HG02571 (cell line): ENCODE results near the gene ACSF3.
"Not testable (repeated sequence)": the region's sequence is repeated elsewhere in the genome, so short reads cannot be mapped to it uniquely, and the experiment has no call there.

ENCODE experiments used
- ATAC-seq: cut with Tn5 transposase; IDR thresholded peaks from one replicate; pipeline ENCODE4 v1.9.1; 2021; ENCODE audit warnings: mild to moderate bottlenecking, moderate library complexity; ENCODE audit not compliant: unreplicated experiment

ACSF3 gene

DNA sequence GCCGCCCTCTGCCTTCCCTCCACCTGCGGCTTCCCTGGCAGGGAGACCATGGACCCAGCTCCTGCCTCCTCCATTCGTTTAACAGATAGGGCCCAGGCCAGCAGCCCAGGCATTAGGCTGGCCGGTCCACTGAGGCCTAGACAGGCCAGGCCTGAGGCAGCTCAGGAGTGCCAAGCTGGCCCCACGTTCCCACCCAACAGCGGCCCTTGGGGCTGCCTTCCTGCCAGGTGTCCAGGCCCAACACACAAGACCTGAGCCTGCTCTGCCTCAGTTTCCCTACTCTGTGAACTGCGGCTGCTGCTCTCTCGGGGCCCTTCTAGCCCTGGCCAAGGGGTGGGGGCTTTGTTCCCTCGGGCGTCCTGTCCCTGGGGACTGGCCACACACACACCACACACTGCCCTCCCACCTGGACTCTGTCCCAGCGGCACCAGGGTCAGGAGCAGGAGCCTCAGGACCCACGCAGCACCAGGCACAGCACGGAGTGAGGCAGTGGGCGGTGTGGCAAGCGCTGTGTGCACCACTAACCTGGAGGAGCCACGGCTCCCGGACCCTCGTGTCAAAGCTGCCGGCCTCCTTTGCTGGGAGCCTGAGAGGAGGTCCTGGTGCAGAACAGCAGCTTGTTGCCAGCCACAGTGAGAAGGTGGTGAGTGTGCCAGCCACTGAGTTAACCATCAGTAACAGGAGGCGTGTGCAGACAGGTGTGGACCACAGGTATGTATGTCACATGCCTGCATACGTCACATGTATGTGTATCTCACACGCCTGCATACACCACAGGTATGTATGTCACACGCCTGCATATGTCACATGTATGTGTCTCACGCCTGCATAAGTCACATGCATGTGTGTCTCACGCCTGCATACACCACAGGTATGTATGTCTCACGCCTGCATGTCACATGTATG, 63.3 kb downstream of the ACSF3 start:
- no peak for ATAC-seq

DNA sequence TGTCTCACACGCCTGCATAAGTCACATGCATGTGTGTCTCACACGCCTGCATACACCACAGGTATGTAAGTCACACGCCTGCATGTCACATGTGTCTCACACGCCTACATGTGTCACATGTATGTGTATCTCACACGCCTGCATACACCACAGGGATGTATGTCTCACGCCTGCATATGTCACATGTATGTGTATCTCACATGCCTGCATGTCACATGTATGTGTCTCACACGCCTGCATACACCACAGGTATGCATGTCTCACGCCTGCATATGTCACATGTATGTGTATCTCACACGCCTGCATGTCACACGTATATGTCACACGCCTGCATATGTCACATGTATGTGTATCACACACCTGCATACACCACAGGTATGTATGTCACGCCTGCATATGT, 64.1 kb downstream of the ACSF3 start:
- no peak for ATAC-seq

DNA sequence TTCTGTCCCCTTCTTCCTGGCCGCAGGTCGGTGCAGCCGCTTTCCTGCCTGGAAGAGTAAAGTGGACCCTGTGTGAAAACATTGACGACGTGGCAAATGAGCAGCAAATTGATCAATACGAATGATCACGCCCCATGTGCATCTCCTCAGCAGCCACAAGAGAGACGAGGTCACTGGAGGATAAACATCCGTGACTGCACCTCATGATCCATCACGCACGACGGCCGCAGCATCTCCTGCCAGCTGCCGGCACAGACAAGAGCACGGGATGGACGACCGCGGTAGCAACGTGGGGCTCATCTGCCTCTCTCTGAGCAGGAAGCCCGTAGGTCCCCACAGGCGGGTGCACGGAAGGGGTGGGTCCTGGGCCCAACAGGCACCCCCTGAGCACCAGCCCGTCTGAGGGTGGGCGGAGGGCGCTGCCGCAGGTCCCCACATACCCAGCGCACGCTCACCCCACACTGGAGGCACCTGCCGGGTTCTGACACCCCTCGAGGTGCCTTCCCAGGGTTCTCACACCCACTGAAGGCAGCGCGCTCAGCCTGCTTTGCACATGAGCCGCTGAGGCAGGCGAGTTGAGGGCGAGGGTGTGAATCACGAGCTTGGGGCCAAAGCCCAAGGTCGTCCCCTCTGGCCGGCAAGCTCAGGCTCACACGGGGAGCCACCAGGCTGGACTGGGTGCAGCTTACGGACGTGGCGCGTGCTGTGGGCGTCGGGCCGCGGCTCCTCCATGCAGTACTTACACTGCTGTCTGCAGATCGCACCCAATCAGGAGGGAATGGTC, 65.6 kb downstream of the ACSF3 start:
- ATAC-seq: no peak

DNA sequence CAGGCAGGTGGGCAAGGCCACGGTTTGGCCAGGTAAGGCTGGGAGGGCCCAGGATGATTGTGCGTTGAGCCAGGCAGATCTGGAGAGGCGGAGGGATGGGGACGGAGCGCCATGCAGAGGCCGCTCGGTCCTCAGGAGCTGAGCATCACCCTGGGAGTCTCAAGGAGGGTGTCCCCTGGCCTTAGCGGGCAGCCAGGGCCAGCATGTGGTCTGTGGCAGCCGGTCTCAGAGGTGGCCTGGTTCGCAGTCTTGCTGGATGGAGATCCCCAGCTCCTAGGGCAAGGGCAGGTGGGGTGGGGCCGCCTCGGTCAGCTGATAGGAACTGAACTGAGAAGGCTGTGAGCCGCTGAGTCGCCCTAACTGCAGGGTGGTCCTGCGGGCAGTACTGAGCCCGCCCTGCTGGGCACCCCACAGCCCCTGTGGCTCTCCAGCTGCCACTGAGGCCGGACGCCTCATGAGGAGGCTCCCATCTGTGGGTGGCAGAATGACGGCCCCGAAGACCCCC, 66.2 kb downstream of the ACSF3 start:
- ATAC-seq: no peak

DNA sequence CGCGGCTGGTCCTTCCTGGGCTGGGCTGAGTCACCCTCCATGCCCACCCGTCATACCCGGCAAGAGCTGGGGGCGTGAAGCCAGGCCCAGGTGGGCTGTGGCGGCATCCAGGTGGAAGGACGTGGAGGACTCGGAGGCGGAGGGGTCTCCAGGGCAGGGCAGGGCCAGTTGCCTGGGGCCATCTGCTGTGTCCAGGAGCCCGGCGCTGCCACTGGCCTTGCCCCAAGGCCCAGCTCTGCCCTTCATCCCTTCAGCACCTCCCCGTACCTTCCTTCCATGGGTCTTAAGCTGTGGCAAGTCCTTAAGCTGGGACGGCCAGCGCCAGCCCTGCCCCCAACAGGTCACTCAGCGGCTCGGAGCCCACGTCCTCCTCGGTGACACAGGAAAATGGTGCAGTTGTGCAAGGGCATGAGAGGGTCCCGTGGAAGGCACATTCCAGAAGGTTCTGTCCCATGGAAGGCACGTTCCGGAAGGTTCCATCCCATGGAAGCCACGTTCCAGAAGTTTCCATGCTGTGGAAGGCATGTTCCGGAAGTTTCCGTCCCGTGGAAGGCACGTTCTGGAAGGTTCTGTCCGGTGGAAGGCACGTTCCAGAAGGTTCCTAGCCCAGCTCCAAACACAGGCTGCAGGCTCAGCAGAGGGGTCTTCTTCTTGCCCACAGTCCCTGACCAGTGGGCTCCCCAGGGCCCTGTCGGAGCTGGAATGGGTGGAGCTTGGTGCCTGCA, 67.5 kb downstream of the ACSF3 start:
- ATAC-seq: no peak

DNA sequence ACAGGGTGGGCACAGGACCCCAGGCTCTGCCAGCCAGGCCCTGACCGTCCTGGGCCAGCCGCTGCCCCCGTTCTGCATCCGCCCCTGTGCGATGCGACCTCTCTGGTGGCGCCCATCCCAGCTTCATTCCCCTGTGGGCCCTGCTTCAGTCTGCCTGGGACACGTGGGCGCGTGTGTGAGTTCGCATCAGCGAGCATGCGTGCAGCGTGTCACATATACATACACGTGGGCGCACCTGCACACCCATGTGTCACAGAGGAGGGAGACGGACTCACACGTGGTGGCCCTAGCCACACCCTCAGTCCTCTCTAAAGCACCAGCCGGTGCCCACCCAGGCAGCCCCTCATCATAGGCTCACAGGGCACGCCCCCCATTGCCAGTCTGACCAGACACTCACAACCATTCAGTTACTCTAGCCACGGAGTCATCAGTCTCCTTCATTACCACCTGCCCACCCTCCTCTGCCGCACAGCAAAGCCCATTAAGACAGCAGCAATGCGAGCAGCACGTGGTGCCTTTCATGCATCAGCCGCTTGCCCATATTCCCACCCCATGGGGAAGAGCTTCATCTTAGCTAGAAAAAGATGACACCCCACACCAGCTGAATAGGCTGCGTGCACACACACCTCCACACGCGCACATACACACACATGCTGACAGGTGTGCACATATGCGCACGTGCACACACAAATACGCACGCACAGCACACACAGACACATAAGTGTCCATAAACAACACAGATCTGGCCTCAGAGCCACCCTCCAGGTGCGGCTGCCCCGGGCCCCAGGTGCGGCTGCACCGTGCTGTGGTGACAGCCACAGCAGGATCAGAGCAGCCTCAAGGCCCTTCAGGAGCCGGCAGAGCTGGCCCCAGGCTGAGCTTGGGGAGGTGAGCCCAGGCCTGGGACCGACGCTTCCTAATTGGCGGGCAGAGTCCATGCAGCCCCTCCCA, 68.4 kb downstream of the ACSF3 start:
- no peak for ATAC-seq

DNA sequence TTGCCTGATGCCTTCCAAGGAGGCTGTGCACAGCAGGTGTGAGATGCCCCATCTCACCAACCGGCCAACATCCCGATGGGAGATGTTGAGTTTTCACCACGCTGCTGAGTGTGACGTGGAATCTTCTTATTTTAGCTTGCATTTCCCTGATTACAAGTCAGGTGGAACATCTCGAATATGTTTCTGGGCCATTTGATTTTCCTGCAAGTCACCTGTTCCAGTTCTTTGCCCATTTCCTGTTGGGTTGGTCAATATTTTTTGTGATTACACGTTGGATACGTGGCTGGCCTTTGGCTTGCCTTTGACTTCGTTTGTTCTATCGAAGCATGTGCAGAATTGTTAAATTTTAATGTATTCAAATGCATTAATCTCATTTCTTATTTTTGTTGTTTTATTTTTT, 69.6 kb downstream of the ACSF3 start:
- ATAC-seq: no peak

DNA sequence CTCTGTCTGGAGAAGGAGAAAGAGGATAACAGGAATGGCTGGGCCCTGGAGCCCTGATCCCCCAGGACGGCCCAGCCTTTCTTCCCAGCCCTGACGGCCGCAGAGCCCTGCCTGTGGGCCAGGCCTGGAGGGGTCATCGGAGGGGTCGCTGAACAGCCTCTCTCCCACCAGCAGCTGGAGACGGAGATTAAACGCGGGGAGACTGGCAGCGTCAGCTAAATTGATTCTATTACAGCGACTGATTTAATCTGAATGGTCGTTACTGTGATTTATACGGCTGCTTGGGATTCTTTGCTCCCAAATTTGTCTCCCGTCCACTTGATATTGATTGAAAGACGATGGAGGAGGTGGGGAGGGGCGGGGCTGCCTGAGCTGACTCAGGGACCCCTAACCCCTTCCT, 70.8 kb downstream of the ACSF3 start:
- no peak for ATAC-seq

DNA sequence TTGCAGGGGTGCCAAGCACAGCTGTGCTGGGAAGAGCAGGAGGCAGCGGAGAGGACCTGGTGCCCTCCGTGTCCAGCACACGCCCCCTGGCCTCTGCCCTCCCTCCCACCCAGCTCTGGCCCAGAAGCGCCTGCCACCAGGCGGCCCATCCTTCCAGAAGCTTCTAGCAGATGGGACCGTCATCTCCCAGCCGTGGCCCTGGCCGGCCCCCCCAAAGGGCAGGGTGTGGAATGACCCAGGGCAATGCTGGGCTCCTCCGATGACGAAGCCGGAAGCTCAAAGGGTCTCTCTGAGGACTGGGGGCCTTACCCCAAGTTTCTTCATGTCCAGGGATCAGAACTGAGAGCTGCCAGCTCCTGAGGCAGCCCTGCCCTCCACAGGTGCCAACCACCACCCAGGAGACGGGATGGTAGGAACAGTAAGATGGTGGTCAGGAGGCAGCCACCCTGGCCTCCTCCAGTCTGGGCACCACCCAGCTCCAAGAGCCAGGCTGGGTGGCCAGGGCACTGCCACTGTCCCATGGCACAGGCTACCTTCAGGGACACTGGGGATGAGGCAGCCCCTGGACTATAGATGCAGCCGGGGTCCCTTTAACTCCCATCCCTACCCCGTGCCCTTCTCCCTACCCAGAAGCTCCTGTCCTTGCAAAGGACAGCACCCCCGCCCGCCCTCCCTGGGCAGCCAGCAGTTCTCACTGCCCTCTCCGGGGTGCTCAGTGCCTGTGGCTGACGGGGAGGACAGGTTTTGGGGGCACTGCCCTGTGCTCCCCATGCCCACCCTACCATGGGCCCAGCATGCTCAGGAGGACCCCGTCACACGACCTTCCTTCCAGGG, 71.4 kb downstream of the ACSF3 start:
- ATAC-seq: no peak

DNA sequence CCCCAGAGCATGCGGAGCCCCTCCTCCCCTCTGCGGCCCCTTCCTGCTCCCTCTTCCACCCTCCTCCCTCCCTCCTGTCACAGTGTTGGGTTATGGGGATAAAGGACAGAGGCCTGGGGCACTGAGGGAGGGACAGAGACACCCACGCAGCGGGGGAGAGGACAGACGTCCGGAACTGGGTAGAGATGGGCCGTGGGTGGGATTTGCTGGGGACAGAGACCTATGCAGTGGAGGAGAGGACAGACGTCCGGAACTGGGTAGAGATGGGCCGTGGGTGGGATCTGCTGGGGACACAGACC, 72.0 kb downstream of the ACSF3 start:
- ATAC-seq: not testable (repeated sequence)

DNA sequence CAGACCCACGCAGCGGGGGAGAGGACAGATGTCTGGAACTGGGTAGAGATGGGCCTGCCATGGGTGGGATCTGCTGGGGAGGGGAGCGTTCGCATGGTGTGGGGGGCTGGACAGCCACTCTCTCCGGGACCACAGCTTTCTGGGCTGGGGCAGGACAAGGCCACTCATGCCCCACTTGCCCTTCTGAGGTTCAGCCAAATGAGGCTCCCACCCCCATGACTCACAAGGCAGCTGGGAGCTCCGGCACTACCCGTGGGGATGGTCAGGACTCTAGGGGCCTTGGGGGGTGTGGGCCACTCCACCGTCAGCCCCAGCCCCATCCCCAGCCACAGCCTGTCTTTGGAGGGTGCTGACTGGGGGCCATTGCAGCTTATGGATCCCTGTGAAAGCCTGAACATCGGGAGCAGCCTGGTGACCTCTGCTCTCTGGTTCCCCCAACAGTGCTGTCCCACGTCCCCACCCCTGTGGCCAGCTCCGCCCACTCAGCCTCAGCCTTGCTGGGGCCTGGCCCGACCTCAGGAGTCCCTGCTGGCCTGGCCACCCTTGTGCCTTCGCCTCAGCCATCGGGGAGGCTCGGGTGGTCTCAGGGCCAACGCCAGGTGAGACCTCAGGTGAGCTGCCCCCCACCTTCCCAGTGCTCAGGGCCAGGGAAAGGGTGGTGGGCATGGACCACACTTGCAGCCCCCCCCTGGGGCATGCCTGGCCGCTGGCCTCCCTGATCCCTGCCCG, 73.2 kb downstream of the ACSF3 start:
- ATAC-seq: no peak

DNA sequence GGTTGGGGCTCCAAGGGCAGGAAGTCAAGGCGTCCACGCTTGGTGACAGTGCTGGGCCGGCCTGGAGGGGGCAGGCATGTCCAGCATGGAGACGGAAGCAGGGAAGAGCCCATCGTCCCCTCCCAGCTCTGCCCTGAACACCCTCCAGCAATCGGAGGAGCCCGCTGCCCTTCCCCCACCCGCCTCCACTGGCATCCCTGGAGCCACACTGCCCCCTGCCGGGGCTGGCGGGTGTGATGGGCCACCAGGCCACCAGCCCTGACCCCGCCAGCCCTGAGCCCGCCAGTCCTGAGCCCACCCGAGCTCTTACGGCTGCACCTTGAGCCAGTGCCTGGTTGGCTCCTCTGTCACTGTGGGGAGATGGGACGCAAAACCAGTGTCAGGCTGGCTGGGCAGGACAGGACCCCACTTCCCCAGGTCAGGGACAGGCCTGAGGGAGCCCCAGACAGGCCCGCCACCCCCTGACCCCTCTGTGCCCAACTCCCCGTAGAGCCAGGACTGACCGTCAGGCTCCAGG, 73.8 kb downstream of the ACSF3 start:
- ATAC-seq: no peak

DNA sequence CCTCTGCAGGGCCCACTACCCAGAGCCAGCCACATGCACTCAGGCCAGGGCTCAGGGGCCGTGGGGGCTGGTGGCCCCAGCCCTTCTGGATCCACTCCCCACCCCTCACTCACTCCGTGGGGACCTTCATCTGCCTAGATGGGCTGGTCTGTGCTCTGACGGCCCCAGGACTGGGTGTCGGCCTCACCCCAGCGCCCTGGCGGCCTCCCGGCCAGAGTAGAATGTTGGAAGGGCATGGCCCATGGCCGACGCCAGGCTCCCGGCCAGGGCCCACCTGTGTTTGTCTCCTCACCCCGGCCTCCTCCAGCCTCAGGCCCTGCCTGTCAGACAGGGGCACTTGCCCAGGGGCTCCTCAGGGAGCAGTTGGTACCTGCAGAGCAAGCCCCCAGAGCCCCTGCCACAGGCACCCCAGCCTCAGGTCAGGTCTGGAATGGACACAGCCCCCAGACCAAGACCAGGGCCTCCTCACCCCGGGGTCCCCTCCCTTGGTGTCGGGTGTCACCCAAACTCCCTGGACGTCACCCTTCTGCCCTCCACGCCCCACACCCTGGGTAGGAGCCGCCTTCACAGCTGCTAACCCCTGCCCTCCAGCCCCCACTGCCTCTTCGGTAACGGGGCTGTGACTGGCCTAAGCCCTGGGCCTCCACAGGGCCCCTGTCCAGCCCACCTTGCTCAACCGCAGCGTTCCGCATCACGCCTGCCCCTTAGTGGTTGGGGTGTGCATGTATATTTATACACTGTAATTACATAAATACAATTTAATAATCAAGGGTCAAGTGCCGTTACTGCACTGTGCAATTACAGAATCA, 74.9 kb downstream of the ACSF3 start:
- ATAC-seq: no peak

DNA sequence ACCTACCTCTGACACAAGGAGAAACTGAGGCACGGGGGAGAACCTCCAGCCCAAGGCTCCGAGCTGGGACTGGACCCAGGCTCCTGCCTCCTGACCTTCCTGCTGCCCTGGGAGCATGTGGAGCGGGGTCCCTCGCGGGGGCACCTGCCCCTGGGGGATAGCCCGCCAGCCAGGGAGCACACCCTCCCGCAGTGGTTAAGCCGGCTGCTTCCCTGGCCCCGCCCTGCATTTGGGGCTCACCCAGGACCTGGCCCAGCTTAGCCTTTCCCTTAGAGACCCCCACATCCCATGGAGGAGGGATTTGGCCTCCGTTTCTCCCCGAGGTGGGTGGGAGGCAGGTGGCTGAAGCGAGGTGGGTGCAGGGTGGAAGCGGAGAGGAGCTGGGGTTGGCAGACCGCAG, 76.1 kb downstream of the ACSF3 start:
- no peak for ATAC-seq

DNA sequence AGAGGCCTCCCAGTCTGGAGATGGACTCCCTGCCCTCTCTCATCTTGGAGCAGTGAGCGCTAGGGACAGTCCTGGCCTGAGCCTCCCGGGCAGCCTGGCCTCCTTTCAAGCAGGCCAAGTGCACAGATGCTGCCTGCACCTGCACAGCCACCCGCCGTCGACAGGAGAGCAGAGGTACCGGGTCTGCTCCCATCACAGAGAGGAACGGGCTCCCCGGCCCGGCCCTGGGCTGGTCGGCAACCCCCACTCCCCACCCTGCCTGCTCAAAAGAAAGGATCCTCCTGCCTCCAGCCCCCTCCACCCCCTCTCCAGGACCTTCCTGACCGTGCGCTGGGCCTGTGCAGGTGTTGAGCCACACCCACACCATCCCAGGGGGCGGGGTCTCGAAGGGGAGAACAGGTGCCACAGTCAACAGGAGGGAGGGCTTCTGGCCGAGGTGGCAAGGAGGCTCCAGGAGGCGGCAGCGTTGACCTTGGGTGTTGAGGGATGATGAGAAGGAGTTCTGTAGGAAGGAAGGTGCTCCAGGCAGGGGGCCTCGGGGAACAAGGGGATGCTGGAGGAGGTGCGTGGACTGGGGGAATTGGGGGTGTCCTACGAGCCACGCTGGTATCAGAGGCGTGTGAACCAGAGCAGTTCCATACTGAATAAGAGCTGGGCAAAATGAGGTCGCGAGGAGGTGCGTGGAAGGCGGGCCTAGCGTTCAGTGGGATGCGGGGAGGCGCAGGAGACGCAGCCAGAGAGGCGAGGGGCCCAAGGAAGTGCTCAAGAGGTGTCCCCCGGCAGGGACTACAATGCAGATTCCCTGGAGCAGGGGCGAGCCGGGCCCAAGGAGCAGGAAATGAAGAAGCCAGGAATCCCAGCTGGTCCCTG, 76.9 kb downstream of the ACSF3 start:
- no peak for ATAC-seq

DNA sequence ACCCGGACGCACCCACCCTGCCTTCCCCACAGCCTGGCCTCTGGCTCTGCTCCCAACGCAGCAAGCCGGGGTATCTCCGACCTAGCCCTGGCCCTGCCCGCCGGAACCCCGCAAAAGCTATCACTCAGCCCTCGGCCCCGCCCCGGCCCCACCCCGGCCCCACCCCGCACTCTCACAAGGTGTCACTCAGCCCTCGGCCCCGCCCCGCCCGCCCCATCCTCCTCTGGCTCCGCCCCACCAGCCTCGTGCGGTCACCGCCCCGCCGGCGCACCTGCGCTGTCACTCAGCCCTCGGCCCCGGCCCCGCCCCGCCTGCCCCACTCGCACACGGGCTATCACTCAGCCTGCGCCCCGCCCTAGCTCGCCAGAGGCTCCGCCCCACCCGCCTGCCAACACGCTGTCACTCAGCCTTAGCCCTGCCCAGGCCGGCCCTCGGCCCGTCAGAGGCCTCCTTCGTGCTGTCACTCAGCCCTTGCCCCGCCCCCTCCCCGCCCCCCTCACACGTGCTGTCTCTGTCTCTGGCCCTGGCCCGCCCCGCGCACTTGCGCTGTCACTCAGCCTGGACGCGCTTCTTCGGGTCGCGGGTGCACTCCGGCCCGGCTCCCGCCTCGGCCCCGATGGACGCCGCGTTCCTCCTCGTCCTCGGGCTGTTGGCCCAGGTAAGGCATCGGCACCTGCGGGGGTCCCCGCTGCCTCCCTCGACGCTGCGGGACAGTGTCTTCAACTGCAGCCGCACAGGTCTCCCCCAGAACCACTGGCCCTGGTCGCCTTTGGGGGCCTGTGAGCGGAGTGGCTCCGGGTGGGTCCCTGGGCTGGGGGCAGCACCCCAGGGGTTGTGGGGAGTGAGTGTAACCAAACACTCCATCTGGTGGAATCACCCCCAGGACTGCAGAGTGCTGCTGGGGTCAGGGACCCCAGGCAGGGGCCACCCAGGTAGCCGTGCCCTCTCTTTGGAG, 77.8 kb downstream of the ACSF3 start, which contains the start of gene CDH15:
CDH15 (plus strand) TSS at position 533 of the 955 bp plus-strand sequence; CDS start at position 617, 84 bp downstream.
- ATAC-seq: peak; percentile 71
